DOHH2 (cell line): ENCODE measurements around the gene UNC13A.

Experiments
- H3F3A ChIP-seq: fragments of 200-600 bp; sonication (generic), shearing (Covaris generic); 2 replicates; pipeline ENCODE4 v1.6.0; 2016; ENCODE audit warnings: antibody characterized with exemption, mild to moderate bottlenecking; ENCODE audit not compliant: control insufficient read depth, insufficient read depth
- H3K27ac ChIP-seq: fragments of 200-600 bp; sonication (generic); 2 replicates; pipeline ENCODE4 v1.5.1; 2014; ENCODE audit warnings: low read depth, mild to moderate bottlenecking, low read length, moderate library complexity
- H3K27me3 ChIP-seq: fragments of 200-600 bp; sonication (generic); 2 replicates; pipeline ENCODE4 v1.6.1; 2014; ENCODE audit warnings: mild to moderate bottlenecking, low read length, mixed read lengths; ENCODE audit not compliant: control insufficient read depth
- H3K36me3 ChIP-seq: fragments of 200-600 bp; sonication (generic); 2 replicates; pipeline ENCODE4 v1.6.1; 2014; ENCODE audit warnings: mild to moderate bottlenecking, low read length, moderate library complexity, mixed read lengths; ENCODE audit not compliant: control insufficient read depth
- H3K4me1 ChIP-seq: fragments of 200-600 bp; sonication (generic); 2 replicates; pipeline ENCODE4 v1.6.1; 2014; ENCODE audit warnings: mild to moderate bottlenecking, low read length, mixed read lengths; ENCODE audit not compliant: control insufficient read depth
- H3K4me2 ChIP-seq: fragments of 200-600 bp; sonication (generic); 2 replicates; pipeline ENCODE4 v1.6.0; 2014; ENCODE audit warnings: mild to moderate bottlenecking, low read length, moderate library complexity
- H3K4me3 ChIP-seq: fragments of 200-600 bp; sonication (generic); 2 replicates; pipeline ENCODE4 v1.5.1; 2014; ENCODE audit warnings: mild to moderate bottlenecking, low read length, mixed read lengths
- H3K79me2 ChIP-seq: fragments of 200-600 bp; sonication (generic); 2 replicates; pipeline ENCODE4 v1.6.1; 2014; ENCODE audit warnings: mild to moderate bottlenecking, low read length, mixed read lengths; ENCODE audit not compliant: control insufficient read depth
- H3K9me2 ChIP-seq: fragments of 200-600 bp; sonication (generic); replicated peaks from 2 replicates; pipeline ENCODE4 v1.6.1; 2014; ENCODE audit warnings: mild to moderate bottlenecking, low read length, mixed read lengths; ENCODE audit not compliant: control insufficient read depth
- H3K9me3 ChIP-seq: fragments of 200-600 bp; sonication (generic); 2 replicates; pipeline ENCODE4 v1.6.1; 2014; ENCODE audit warnings: antibody characterized with exemption, low read length, mixed read lengths; ENCODE audit not compliant: control insufficient read depth, insufficient read depth
- H4K20me1 ChIP-seq: fragments of 200-600 bp; sonication (generic); 2 replicates; pipeline ENCODE4 v1.6.0; 2014; ENCODE audit warnings: low read depth, mild to moderate bottlenecking, antibody characterized with exemption, low read length, moderate library complexity; ENCODE audit not compliant: control insufficient read depth, insufficient read depth
- EZH2phosphoT487 ChIP-seq: fragments of 200-600 bp; sonication (generic); IDR thresholded peaks from 2 replicates; pipeline ENCODE4 v1.6.1; 2017; ENCODE audit warnings: borderline replicate concordance, mild to moderate bottlenecking, antibody characterized with exemption, low read length, moderate library complexity, mixed read lengths
- TF ChIP-seq, protein P1 (sequence below): fragments of 200-600 bp; sonication (generic); IDR thresholded peaks from one replicate; pipeline ENCODE4 v1.5.1; 2014; ENCODE audit warnings: antibody characterized with exemption, mild to moderate bottlenecking, low read depth, low read length; ENCODE audit not compliant: poor library complexity, severe bottlenecking

The UNC13A gene

DNA sequence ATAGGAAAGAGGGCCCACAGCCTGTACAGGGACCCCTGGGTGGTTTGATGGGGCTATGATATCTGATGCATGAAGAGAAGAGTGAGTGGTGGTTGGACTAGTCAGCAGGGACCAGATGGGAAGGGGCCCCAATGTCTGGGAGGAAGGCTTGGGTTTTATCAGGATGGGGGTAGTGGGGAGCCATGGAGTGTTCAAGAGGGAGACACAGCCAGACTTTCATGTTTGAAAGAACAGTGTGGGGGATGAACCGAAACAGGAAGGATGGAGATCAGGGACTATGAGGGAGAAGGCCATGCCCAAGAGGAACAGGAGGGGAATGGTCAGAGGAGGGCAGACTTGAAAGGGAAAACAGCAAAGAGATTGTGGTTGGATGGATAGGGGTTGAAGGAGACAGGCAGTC, 63.1 kb downstream of the UNC13A start:
- Histone ChIP-seq H4K20me1 (no peaks in the 10 kb centered on the region), H3K36me3 (no peaks in the 10 kb centered on the region), H3K4me1 (peaks cover 9% of the 10 kb centered on the region; the same call in 1 of the 2 replicates), H3K79me2 (no peaks in the 10 kb centered on the region), H3K9me3 (peaks cover 5% of the 10 kb centered on the region; the same call in 1 of the 2 replicates), H3F3A (no peaks in the 10 kb centered on the region), H3K4me2 (no peak overlapping the region), H3K4me3 (no peak overlapping the region), H3K27ac (no peak overlapping the region), H3K27me3 (0 out of 2 replicates have a peak, but pooled peaks cover 2% of the 10 kb centered on the region), H3K9me2 (no peaks in the 10 kb centered on the region; the same call in 1 of the 2 replicates)
- TF ChIP-seq EZH2phosphoT487: no peak
- TF ChIP-seq, protein P1, sequence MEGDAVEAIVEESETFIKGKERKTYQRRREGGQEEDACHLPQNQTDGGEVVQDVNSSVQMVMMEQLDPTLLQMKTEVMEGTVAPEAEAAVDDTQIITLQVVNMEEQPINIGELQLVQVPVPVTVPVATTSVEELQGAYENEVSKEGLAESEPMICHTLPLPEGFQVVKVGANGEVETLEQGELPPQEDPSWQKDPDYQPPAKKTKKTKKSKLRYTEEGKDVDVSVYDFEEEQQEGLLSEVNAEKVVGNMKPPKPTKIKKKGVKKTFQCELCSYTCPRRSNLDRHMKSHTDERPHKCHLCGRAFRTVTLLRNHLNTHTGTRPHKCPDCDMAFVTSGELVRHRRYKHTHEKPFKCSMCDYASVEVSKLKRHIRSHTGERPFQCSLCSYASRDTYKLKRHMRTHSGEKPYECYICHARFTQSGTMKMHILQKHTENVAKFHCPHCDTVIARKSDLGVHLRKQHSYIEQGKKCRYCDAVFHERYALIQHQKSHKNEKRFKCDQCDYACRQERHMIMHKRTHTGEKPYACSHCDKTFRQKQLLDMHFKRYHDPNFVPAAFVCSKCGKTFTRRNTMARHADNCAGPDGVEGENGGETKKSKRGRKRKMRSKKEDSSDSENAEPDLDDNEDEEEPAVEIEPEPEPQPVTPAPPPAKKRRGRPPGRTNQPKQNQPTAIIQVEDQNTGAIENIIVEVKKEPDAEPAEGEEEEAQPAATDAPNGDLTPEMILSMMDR: no peak

DNA sequence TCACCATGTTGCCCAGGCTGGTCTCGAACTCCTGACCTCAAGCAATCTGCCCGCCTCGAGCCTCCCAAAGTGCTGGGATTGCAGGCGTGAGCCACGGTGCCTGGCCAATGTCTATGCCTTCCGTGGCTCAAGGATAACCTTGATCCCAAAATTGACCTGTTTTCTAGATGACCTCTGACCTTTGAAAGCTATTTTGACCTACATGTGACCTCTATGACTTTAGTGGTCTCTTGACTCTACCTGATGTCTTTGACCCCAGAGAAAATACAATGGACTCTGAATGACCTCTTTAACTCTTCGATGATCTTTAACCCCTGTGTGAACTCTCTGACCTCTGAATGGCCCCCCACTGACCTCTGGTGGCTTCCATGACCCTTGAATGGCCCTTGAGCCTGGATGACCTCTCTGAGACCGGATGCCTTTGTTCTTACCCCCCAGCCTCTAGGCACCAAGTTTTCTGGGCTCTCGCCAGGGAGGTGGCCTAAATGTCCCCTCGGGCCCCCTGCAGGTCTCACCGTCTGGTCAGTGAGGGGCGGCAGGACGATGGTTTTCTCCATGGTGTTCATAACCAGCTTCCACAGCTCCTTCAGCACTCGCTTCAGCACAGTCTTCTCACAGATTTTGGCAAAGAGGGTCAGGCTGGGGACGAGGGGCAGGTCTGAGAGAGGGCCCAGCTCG, 63.7 kb downstream of the UNC13A start:
- Histone ChIP-seq H3K4me1 (peaks cover 9% of the 10 kb centered on the region; the same call in 1 of the 2 replicates), H3K4me3 (no peak overlapping the region), H3K4me2 (no peak overlapping the region), H3K9me3 (peaks cover 5% of the 10 kb centered on the region; the same call in 1 of the 2 replicates), H3K27ac (no peak overlapping the region), H4K20me1 (no peaks in the 10 kb centered on the region), H3K79me2 (no peaks in the 10 kb centered on the region), H3K36me3 (no peaks in the 10 kb centered on the region), H3F3A (no peaks in the 10 kb centered on the region), H3K9me2 (no peaks in the 10 kb centered on the region), H3K27me3 (no peaks in the 10 kb centered on the region)
- TF ChIP-seq, protein P1: no peak
- no peak for TF ChIP-seq EZH2phosphoT487

DNA sequence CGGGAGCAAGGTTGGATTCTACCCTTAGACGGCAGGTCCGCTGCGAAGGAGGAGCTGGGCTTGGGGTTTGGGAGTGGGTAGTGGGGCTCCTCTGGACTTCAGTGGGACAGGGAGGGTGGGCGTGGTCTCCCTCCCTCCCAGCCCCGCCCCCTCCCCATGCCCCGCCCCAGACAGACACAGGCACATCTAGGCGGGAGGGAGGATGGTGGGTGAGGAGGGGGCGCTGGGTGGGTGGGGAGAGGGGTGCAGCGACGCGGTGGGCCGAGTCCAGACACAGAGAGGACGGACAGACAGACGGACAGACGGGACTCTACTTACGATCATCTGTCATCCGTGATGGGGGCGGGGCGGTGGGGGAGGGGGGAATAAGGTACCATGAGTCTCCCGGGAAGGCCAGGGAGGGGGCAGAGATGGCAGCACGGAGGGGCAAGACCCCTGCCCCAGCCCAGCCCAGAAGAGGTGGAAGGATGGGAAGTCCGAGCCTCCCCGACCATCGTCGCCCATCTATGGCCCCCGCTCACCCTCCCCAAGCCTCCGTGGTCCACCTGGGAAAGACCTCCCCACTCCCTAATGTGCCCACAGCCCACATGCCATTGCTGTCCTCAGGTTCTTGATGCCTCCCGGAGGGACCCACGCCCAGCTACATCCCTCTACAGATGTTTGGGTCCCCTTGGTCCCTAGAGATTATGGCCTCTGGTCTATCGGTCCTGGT, 64.8 kb downstream of the UNC13A start:
- no peaks in the 10 kb centered on the region for H3K36me3 ChIP-seq
- no peaks in the 10 kb centered on the region for H3F3A ChIP-seq
- H4K20me1 ChIP-seq: no peaks in the 10 kb centered on the region
- no peaks in the 10 kb centered on the region for H3K9me2 ChIP-seq
- no peak overlapping the region for H3K4me2 ChIP-seq
- H3K27ac ChIP-seq: no peak overlapping the region
- no peak for TF ChIP-seq EZH2phosphoT487
- TF ChIP-seq, protein P1: no peak
- peaks cover 9% of the 10 kb centered on the region; the same call in 1 of the 2 replicates for H3K4me1 ChIP-seq
- no peaks in the 10 kb centered on the region for H3K79me2 ChIP-seq
- H3K9me3 ChIP-seq: peaks cover 5% of the 10 kb centered on the region; the same call in 1 of the 2 replicates
- no peak overlapping the region for H3K4me3 ChIP-seq
- peaks cover 3% of the 10 kb centered on the region; the same call in 1 of the 2 replicates for H3K27me3 ChIP-seq
